Common myeloid progenitor, CD34-positive (primary cell): ENCODE measurements around the gene ZNF358.

Source experiments
- CTCF ChIA-PET: fragments of 350-600 bp; sonication (Branson Sonifier 250); formaldehyde crosslinking; loops from one replicate; lab custom pipeline; 2021; ENCODE audit warnings: antibody characterized with exemption; lab: Charles Lee
- POLR2A ChIA-PET: fragments of 350-600 bp; sonication (Branson Sonifier 250); formaldehyde crosslinking; loops from one replicate; lab custom pipeline; 2021; ENCODE audit warnings: antibody characterized with exemption; lab: Charles Lee
- DNase-seq, 3 donors: peaks; one replicate each; pipeline versions ENCODE4 v3.0.0 to v3.0.0-alpha.2; 2013
- H3K27ac ChIP-seq, 2 experiments: 1 replicate in 1 of 2; 2 replicates in 1 of 2; pipeline ENCODE4 v1.7.0; 2013; ENCODE audit warnings: inconsistent platforms in 2 of 2, low read length in 2 of 2, mild to moderate bottlenecking in 2 of 2, low read depth in 1 of 2, moderate library complexity in 1 of 2; ENCODE audit not compliant: severe bottlenecking in 2 of 2, insufficient read depth in 1 of 2, poor library complexity in 1 of 2
- H3K27me3 ChIP-seq, 5 experiments: replicated peaks in 2 of 5; 1 replicate in 3 of 5; 2 replicates in 2 of 5; pipeline versions ENCODE4 v1.6.1 to v1.7.0; 2013; ENCODE audit warnings: low read length in 4 of 5, mild to moderate bottlenecking in 2 of 5, moderate library complexity in 2 of 5, inconsistent platforms in 1 of 5; ENCODE audit not compliant: insufficient read depth in 5 of 5, control insufficient read depth in 4 of 5
- H3K36me3 ChIP-seq, 4 experiments: 1 replicate in 2 of 4; 2 replicates in 2 of 4; pipeline versions ENCODE4 v1.6.1 to v1.7.0; 2013; ENCODE audit warnings: low read length in 3 of 4, control low read depth in 1 of 4, mild to moderate bottlenecking in 1 of 4; ENCODE audit not compliant: control insufficient read depth in 4 of 4, insufficient read depth in 4 of 4
- H3K4me1 ChIP-seq, 4 experiments: 1 replicate in 3 of 4; 2 replicates in 1 of 4; pipeline versions ENCODE4 v1.6.1 to v1.7.1; 2013; ENCODE audit warnings: low read length in 3 of 4, mild to moderate bottlenecking in 3 of 4, control low read depth in 1 of 4, inconsistent platforms in 1 of 4, moderate library complexity in 1 of 4; ENCODE audit not compliant: control insufficient read depth in 4 of 4, insufficient read depth in 4 of 4; ENCODE audit errors: control extremely low read depth in 1 of 4
- H3K4me3 ChIP-seq, 7 experiments: 1 replicate in 4 of 7; 2 replicates in 3 of 7; pipeline versions ENCODE4 v1.5.1 to v1.7.0; 2013; ENCODE audit warnings: mild to moderate bottlenecking in 7 of 7, low read length in 6 of 7, moderate library complexity in 6 of 7, inconsistent platforms in 2 of 7, low read depth in 2 of 7, control low read depth in 1 of 7; ENCODE audit not compliant: insufficient read depth in 4 of 7, control insufficient read depth in 1 of 7; ENCODE audit errors: extremely low read depth in 1 of 7
- H3K9me3 ChIP-seq, 5 experiments: 1 replicate in 4 of 5; 2 replicates in 1 of 5; pipeline versions ENCODE4 v1.6.1 to v1.7.1; 2013; ENCODE audit warnings: low read length in 4 of 5, mild to moderate bottlenecking in 2 of 5, inconsistent platforms in 1 of 5, low read depth in 1 of 5, moderate library complexity in 1 of 5; ENCODE audit not compliant: control insufficient read depth in 4 of 5, insufficient read depth in 2 of 5; ENCODE audit errors: control extremely low read depth in 1 of 5
- WGBS: methylation state at CpG from one replicate; pipeline ENCODE4 v1.1.5; 2013; ENCODE audit not compliant: insufficient coverage; 5-methylcytosine and 5-hydroxymethylcytosine counted together

ZNF358 gene

GRCh38 chr19:7509625-7510024, 6.3 kb upstream of the ZNF358 start:
- ChIA-PET POLR2A (no interaction called here), CTCF (interaction anchor here (0.8 to 1.7 kb wide), 2 partner anchors 12 to 21 kb away, joined by 3 to 4 read pairs; partner anchors contain the start of gene PEX11G)
- no peaks in the 10 kb centered on the region for H3K36me3 ChIP-seq
- DNase-seq, result peak in 1 of 3 donors; percentile 31
- H3K9me3 ChIP-seq, result peaks cover 0 to 1% (median 0%) of the 10 kb centered on the region in 5 experiments
- H3K4me3 ChIP-seq, result no peak overlapping the region
- peaks cover 0 to 12% (median 10%) of the 10 kb centered on the region in 4 experiments for H3K4me1 ChIP-seq
- no peaks in the 10 kb centered on the region for H3K27me3 ChIP-seq
- H3K27ac ChIP-seq, result no peak overlapping the region
- 26% methylated on average over 3 of the region's 3 CpGs for WGBS

- ChIA-PET CTCF (interaction anchor here (0.7 to 1.2 kb wide), 3 partner anchors 11 to 31 kb away, joined by 3 to 4 read pairs (median 3); no protein-coding TSS in a partner anchor), POLR2A (no interaction called here)
- Histone ChIP-seq H3K9me3 (peaks cover 0 to 1% (median 0%) of the 10 kb centered on the region in 5 experiments), H3K4me3 (no peak overlapping the region), H3K27ac (no peak overlapping the region), H3K36me3 (no peaks in the 10 kb centered on the region), H3K27me3 (no peaks in the 10 kb centered on the region), H3K4me1 (peaks cover 0 to 17% (median 9%) of the 10 kb centered on the region in 4 experiments)
- 91% methylated on average over 3 of the region's 6 CpGs for WGBS
- DNase-seq, result no peak
Observed at GRCh38 chr19:7512400-7512851, 3.5 kb upstream of the ZNF358 start.

GRCh38 chr19:7513809-7514642, 1.9 kb upstream of the ZNF358 start:
- Histone ChIP-seq H3K4me3 (no peak overlapping the region), H3K9me3 (peaks cover 0 to 1% (median 0%) of the 10 kb centered on the region in 5 experiments), H3K27me3 (no peaks in the 10 kb centered on the region), H3K4me1 (peaks cover 0 to 17% (median 9%) of the 10 kb centered on the region in 4 experiments), H3K27ac (no peak overlapping the region), H3K36me3 (peaks cover 0 to under 1% (median 0%) of the 10 kb centered on the region in 4 experiments)
- WGBS, result 100% methylated on average over 2 of the region's 5 CpGs
- DNase-seq, result no peak
- ChIA-PET CTCF (interaction anchor here (1.7 kb wide), 1 partner anchor 9 kb away, joined by 5 read pairs; no protein-coding TSS in a partner anchor), POLR2A (no interaction called here)

- peak overlapping the region in 5 of 7 experiments; percentile 43 to 77 (median 64) for H3K4me3 ChIP-seq
- DNase-seq, result no peak
- H3K27me3 ChIP-seq, result no peaks in the 10 kb centered on the region
- peaks cover 0 to under 1% (median 0%) of the 10 kb centered on the region in 5 experiments for H3K9me3 ChIP-seq
- ChIA-PET POLR2A (interaction anchor here (1.4 kb wide), 1 partner anchor 30 kb away, joined by 4 read pairs; no protein-coding TSS in a partner anchor), CTCF (interaction anchor here (1.7 kb wide), 1 partner anchor 10 kb away, joined by 5 read pairs; no protein-coding TSS in a partner anchor)
- 92% methylated on average over 10 of the region's 13 CpGs for WGBS
- H3K4me1 ChIP-seq, result peaks cover 0 to 17% (median 9%) of the 10 kb centered on the region in 4 experiments
- peaks cover 0 to 11% (median 0%) of the 10 kb centered on the region in 4 experiments for H3K36me3 ChIP-seq
- H3K27ac ChIP-seq, result no peak overlapping the region
Observed at GRCh38 chr19:7515110-7515644, 726 bp upstream of the ZNF358 start.

GRCh38 chr19:7516333-7516732, 430 bp downstream of the ZNF358 start:
- no peaks in the 10 kb centered on the region for H3K9me3 ChIP-seq
- DNase-seq, result no peak
- 0% methylated on average over 8 of the region's 28 CpGs for WGBS
- POLR2A ChIA-PET, result interaction anchor here (1.4 kb wide), 1 partner anchor 28 kb away, joined by 4 read pairs; no protein-coding TSS in a partner anchor
- H3K27ac ChIP-seq, result peak overlapping the region in 1 of 2 experiments; percentile 54
- H3K36me3 ChIP-seq, result peaks cover 0 to 12% (median 0%) of the 10 kb centered on the region in 4 experiments
- H3K4me3 ChIP-seq, result peak overlapping the region; percentile 35 to 77 (median 64)
- CTCF ChIA-PET, result interaction anchor here (0.9 to 1.5 kb wide), 4 partner anchors 10 to 29 kb away, joined by 3 to 7 read pairs (median 3); a partner anchor contains a TSS
- peaks cover 0 to 17% (median 9%) of the 10 kb centered on the region in 4 experiments for H3K4me1 ChIP-seq
- H3K27me3 ChIP-seq, result no peaks in the 10 kb centered on the region

GRCh38 chr19:7516878-7517277, 975 bp downstream of the ZNF358 start:
- Histone ChIP-seq H3K27me3 (no peaks in the 10 kb centered on the region), H3K4me1 (peaks cover 0 to 19% (median 12%) of the 10 kb centered on the region in 4 experiments), H3K4me3 (peak overlapping the region in 6 of 7 experiments; percentile 25 to 77 (median 68)), H3K9me3 (no peaks in the 10 kb centered on the region), H3K36me3 (peaks cover 0 to 12% (median 0%) of the 10 kb centered on the region in 4 experiments), H3K27ac (peak overlapping the region in 1 of 2 experiments; percentile 54)
- POLR2A ChIA-PET, result interaction anchor here (1.4 kb wide), 1 partner anchor 28 kb away, joined by 4 read pairs; no protein-coding TSS in a partner anchor
- CTCF ChIA-PET, result interaction anchor here (0.9 to 1.5 kb wide), 4 partner anchors 9 to 30 kb away, joined by 3 to 7 read pairs (median 3); a partner anchor contains a TSS
- WGBS, result 89% methylated on average over 3 of the region's 4 CpGs
- no peak for DNase-seq
